ENCODE data around the gene FZD1. TPM values are rescaled to one million over a fixed set of nuclear protein-coding genes. Genes with fewer than 3 reads are reported as not detected.
"Not testable (repeated sequence)": the region's sequence is repeated elsewhere in the genome, so short reads cannot be mapped to it uniquely, and the experiment has no call there.

Gene FZD1
- total RNA-seq, 1 donor from 2014 or later, result 20.1 TPM

- intact Hi-C loops (cut with DNase I), result no loop called here
- H3K4me3 ChIP-seq, result no peak overlapping the region
- H3K36me3 ChIP-seq, result no peaks in the 10 kb centered on the region
- TF ChIP-seq CTCF (IDR thresholded peaks at IDR 0.05), result no peak
- DNase-seq (no peak), ATAC-seq (no peak)
- H3K4me1 ChIP-seq, result peaks cover 6% of the 10 kb centered on the region
- no peaks in the 10 kb centered on the region for H3K27me3 ChIP-seq (ENCODE audit: low read depth)
- no peak overlapping the region for H3K27ac ChIP-seq
- no peaks in the 10 kb centered on the region for H3K9me3 ChIP-seq
These were observed 33.7 kb downstream of the FZD1 start for GRCh38 chr7:91297939-91298338.

- H3K4me3 ChIP-seq, result no peak overlapping the region
- no peaks in the 10 kb centered on the region for H3K27me3 ChIP-seq (ENCODE audit: low read depth)
- H3K27ac ChIP-seq, result no peak overlapping the region
- TF ChIP-seq CTCF (IDR thresholded peaks at IDR 0.05), result no peak
- H3K9me3 ChIP-seq, result no peaks in the 10 kb centered on the region
- DNase-seq (no peak), ATAC-seq (peak; percentile 70 to 82)
- H3K36me3 ChIP-seq, result no peaks in the 10 kb centered on the region
- intact Hi-C loops (cut with DNase I), result no loop called here
- H3K4me1 ChIP-seq, result peaks cover 11% of the 10 kb centered on the region
These were observed 35.9 kb downstream of the FZD1 start for GRCh38 chr7:91299952-91300775.

GRCh38 chr7:91302794-91303193 is 38.6 kb downstream of the FZD1 start:
- no peak for ATAC-seq
- Histone ChIP-seq H3K4me3 (no peak overlapping the region), H3K9me3 (no peaks in the 10 kb centered on the region), H3K27ac (no peak overlapping the region), H3K36me3 (no peaks in the 10 kb centered on the region), H3K4me1 (peaks cover 11% of the 10 kb centered on the region), H3K27me3 (ENCODE audit: low read depth) (no peaks in the 10 kb centered on the region)
- TF ChIP-seq CTCF (IDR thresholded peaks at IDR 0.05), result no peak
- DNase-seq, result no peak
- intact Hi-C loops (cut with DNase I), result no loop called here

- ATAC-seq (no peak), DNase-seq (no peak)
- H3K9me3 ChIP-seq, result no peaks in the 10 kb centered on the region
- no peak overlapping the region for H3K4me3 ChIP-seq
- intact Hi-C loops (cut with DNase I), result no loop called here
- H3K36me3 ChIP-seq, result no peaks in the 10 kb centered on the region
- TF ChIP-seq CTCF (IDR thresholded peaks at IDR 0.05), result no peak
- peaks cover 5% of the 10 kb centered on the region for H3K4me1 ChIP-seq
- H3K27ac ChIP-seq, result no peak overlapping the region
- no peaks in the 10 kb centered on the region for H3K27me3 ChIP-seq (ENCODE audit: low read depth)
These were observed 42.0 kb downstream of the FZD1 start for GRCh38 chr7:91306266-91306665.

- no peak for TF ChIP-seq CTCF (IDR thresholded peaks at IDR 0.05)
- intact Hi-C loops (cut with DNase I), result no loop called here
- no peaks in the 10 kb centered on the region for H3K36me3 ChIP-seq
- ATAC-seq, result no peak
- H3K4me1 ChIP-seq, result peaks cover 5% of the 10 kb centered on the region
- H3K27me3 ChIP-seq (ENCODE audit: low read depth), result no peaks in the 10 kb centered on the region
- H3K27ac ChIP-seq, result no peak overlapping the region
- no peak for DNase-seq
- H3K9me3 ChIP-seq, result no peaks in the 10 kb centered on the region
- H3K4me3 ChIP-seq, result no peak overlapping the region
These were observed 43.2 kb downstream of the FZD1 start for GRCh38 chr7:91307467-91307866.

- H3K4me1 ChIP-seq; ATAC-seq; H3K27me3 ChIP-seq (ENCODE audit: low read depth); H3K36me3 ChIP-seq; DNase-seq; H3K9me3 ChIP-seq; H3K4me3 ChIP-seq; H3K27ac ChIP-seq; intact Hi-C loops (cut with DNase I): not testable (repeated sequence)
These were observed 44.0 kb downstream of the FZD1 start for GRCh38 chr7:91308191-91308590.

Data from lower lobe of right lung (tissue), 2 donors.